ENCODE measurements around the gene SNX24.

GRCh38 chr5:123000731-123001130 is 155.3 kb downstream of the SNX24 start:
- TF ChIP-seq CTCF (IDR thresholded peaks at IDR 0.05; ENCODE audit: low read depth, low read length, missing input control) (no peak), TAF1 (conservative IDR thresholded peaks at IDR 0.05) (no peak)
